ENCODE data around the gene CUL9. TPM values are rescaled to one million over a fixed set of nuclear protein-coding genes. Genes with fewer than 3 reads are reported as not detected.
A peak's percentile ranks its signal among the peaks of the same experiment; 100 is the strongest.

Gene CUL9
- total RNA-seq, 1 donor from 2014 or later, result 70.8 TPM

DNA sequence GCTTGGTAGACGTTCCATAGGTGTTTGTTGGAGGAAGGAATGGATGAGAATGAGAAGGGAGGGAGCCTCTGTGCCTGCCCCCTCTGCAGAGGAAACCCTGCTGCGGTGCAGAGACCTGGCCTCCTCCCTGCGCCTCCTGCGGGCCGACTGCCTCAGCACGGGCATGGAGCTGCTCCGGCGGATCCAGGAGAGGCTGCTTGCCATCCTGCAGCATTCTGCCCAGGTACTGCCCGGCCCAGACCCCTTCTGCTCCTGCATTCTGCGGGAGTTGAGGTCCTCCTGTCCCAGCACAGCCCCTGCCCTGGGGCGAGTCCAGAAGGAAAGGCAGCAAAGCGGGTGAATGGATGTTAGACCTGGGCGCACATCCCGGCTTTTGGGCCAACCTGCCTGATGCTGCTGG, 41.2 kb downstream of the CUL9 start:
- peaks cover 48% of the 10 kb centered on the region for H3K36me3 Mint-ChIP-seq (ENCODE audit: low read depth)
- no peaks in the 10 kb centered on the region for H3K9me3 Mint-ChIP-seq
- DNase-seq (no peak), ATAC-seq (ENCODE audit: low read depth) (no peak)
- POLR2A ChIA-PET, result interaction anchor here (0.8 to 2.5 kb wide), 7 partner anchors 15 to 441 kb away, joined by 3 to 29 read pairs (median 4); partner anchors contain the start of genes BICRAL, CUL9, GTPBP2 and KLC4
- CTCF ChIA-PET, result no interaction called here
- TF ChIP-seq, protein P1, sequence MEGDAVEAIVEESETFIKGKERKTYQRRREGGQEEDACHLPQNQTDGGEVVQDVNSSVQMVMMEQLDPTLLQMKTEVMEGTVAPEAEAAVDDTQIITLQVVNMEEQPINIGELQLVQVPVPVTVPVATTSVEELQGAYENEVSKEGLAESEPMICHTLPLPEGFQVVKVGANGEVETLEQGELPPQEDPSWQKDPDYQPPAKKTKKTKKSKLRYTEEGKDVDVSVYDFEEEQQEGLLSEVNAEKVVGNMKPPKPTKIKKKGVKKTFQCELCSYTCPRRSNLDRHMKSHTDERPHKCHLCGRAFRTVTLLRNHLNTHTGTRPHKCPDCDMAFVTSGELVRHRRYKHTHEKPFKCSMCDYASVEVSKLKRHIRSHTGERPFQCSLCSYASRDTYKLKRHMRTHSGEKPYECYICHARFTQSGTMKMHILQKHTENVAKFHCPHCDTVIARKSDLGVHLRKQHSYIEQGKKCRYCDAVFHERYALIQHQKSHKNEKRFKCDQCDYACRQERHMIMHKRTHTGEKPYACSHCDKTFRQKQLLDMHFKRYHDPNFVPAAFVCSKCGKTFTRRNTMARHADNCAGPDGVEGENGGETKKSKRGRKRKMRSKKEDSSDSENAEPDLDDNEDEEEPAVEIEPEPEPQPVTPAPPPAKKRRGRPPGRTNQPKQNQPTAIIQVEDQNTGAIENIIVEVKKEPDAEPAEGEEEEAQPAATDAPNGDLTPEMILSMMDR (IDR thresholded peaks at IDR 0.05), result no peak
- no peak overlapping the region for H3K4me3 Mint-ChIP-seq
- H3K27me3 Mint-ChIP-seq, result no peaks in the 10 kb centered on the region
- H3K4me1 Mint-ChIP-seq, result peaks cover 53% of the 10 kb centered on the region
- peak overlapping the region; percentile 99 for H3K27ac Mint-ChIP-seq
- intact Hi-C loops (cut with micrococcal nuclease), result loop anchor here (10.0 kb wide), 1 partner anchor 168 kb away; the partner anchor contains the start of genes CUL7, KLC4 and MRPL2

DNA sequence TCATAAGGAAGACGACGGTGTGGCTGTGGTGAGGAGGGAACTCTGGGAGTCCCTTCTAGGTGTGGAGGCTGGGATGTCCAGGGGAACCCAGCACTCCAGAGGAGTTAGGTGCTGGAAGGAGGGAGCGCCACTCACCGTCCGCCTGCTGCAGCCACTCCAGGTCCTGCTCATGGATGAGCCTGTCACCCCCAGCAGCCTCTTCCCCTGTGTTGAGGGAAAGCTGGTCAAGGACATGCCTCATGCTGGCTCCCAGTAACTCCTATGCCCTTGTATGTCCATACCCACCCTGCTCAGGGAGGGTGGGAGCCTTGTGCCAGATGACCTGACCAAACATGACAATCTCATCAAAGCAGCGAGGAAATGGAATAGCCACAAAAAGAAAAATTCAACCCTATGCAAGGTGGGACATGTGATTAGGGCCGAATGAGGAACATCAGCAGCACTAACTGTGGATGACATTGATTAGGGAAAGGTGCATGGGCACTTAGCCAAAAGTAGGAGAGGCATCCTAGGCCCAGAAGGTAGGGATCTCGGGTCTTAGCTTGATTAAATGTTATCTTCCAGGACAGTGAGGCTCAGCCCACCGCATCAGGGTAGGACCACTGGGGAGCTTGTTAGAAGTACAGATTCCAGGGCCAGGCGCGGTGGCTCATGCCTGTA, 44.3 kb downstream of the CUL9 start:
- TF ChIP-seq, protein P1 (IDR thresholded peaks at IDR 0.05), result no peak
- Mint-ChIP-seq H3K27me3 (no peaks in the 10 kb centered on the region), H3K36me3 (ENCODE audit: low read depth) (peaks cover 25% of the 10 kb centered on the region), H3K9me3 (no peaks in the 10 kb centered on the region), H3K4me3 (peak overlapping the region; percentile 19), H3K4me1 (peaks cover 64% of the 10 kb centered on the region), H3K27ac (peak overlapping the region; percentile 99)
- DNase-seq (no peak), ATAC-seq (ENCODE audit: low read depth) (no peak)
- intact Hi-C loops (cut with micrococcal nuclease), result loop anchor here (10.0 kb wide), 1 partner anchor 172 kb away; the partner anchor contains the start of genes CUL7, KLC4 and MRPL2
- ChIA-PET CTCF (no interaction called here), POLR2A (interaction anchor here (0.6 to 1.1 kb wide), 2 partner anchors 212 to 280 kb away, joined by 3 to 4 read pairs; no protein-coding TSS in a partner anchor)

DNA sequence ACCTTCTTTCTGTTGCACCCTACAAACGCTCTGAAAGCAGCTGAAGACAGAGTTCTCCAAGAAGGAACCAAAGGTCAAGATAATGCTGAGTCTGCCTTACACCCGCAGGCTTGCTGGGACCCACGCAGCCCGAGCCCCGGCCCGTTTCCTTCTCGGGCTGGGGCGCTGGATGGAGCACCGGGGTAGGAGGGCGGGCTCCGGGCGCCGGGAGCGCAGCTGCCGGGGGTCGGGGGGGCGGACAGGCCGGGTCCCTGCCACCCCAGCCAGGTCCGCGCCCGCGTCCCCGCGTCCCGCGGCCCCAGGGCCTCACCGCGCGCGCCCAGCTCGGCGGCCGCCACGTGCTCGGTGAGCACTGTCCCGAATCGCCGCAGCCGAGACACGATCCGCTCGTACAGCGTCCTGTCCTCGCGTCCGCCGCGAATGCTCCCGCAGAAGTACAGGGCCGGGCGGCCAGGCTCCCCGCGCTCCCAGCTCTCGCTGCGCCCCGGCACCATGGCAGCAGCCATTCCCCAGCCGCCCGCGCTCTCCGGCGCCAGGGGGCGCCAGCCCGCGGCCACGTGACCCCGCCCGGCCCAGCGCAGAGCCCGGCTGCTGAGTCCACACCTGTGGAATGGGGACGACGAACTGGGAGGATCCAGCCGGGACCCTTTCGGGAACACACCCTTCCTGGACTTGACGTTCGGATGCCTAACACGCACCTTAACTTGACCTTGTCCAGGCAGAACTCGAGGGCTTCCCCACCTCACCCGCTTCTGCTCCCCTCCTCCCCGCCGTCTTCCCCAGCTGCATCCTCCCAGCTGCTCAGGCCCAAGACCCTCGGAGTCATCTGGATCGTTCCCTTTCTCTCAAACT, 47.2 kb downstream of the CUL9 start, which contains the start of gene DNPH1:
DNPH1 (minus strand) TSS at position 531 of the 852 bp plus-strand sequence; CDS start at position 506, 25 bp downstream.
- ATAC-seq (ENCODE audit: low read depth) (peak; percentile 69), DNase-seq (peak; percentile 87)
- TF ChIP-seq, protein P1 (IDR thresholded peaks at IDR 0.05), result peak; percentile 57
- H3K4me1 Mint-ChIP-seq, result peaks cover 39% of the 10 kb centered on the region
- H3K36me3 Mint-ChIP-seq (ENCODE audit: low read depth), result peaks cover 8% of the 10 kb centered on the region
- POLR2A ChIA-PET, result interaction anchor here (0.5 to 2.0 kb wide), 15 partner anchors 9 to 483 kb away, joined by 3 to 17 read pairs (median 4); partner anchors contain the start of genes CUL9, TJAP1 and ZNF318
- no peaks in the 10 kb centered on the region for H3K27me3 Mint-ChIP-seq
- intact Hi-C loops (cut with micrococcal nuclease), result loop anchor here (1.0 to 10.0 kb wide), 3 partner anchors 18 to 277 kb away; partner anchors contain the start of genes CUL7, KLC4 and MRPL2
- peak within 1 kb of the TSS; percentile 75 for H3K27ac Mint-ChIP-seq
- peak within 1 kb of the TSS; percentile 87 for H3K4me3 Mint-ChIP-seq
- CTCF ChIA-PET, result interaction anchor here (0.6 to 2.5 kb wide), 22 partner anchors 9 to 329 kb away, joined by 3 to 8 read pairs (median 4); partner anchors contain the start of genes ABCC10, CRIP3, CUL9 and POLR1C
- no peaks in the 10 kb centered on the region for H3K9me3 Mint-ChIP-seq

DNA sequence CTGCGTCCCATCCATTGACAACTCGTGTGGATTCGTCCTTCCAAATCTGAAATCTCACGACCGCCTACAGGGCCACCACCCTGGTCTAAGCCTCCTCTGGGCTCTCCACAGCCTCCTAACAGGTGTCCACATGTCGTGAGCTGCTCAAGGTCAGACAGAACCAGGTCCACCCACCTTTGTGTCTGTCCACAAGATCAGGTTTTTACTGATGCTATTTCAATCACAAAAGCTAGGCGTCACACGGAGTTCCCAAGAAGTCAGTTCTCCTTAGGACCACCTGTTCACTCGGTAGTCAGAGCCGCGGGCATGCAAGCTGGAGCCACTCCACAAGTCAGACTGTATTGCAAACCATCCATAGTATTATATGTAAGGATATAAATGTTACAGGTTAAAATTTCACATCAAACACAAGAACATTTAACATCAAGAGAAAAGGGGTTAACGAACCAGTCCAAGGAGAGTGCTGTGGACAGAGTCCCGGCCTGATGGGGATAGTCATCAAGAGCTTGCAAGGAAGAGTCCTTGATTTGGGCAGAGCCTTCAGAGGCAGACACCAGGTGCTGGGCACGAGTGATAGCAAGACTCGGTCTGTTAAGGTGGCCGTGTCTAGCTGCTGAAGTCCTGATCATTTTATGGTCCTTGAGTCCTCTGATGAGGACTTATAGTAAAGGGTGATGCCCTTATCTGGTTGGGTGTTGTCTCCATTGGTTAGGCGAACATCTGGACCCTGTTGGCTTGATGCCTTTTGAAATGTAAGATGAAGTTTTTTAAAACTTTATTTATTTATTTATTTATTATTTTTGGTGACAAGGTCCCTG, 48.0 kb downstream of the CUL9 start:
- Mint-ChIP-seq H3K36me3 (ENCODE audit: low read depth) (peaks cover 4% of the 10 kb centered on the region), H3K9me3 (no peaks in the 10 kb centered on the region), H3K4me3 (peak overlapping the region; percentile 86), H3K27ac (peak overlapping the region; percentile 56), H3K4me1 (peaks cover 33% of the 10 kb centered on the region), H3K27me3 (no peaks in the 10 kb centered on the region)
- intact Hi-C loops (cut with micrococcal nuclease), result loop anchor here (1.0 to 10.0 kb wide), 3 partner anchors 17 to 276 kb away; partner anchors contain the start of genes CUL7, KLC4 and MRPL2
- ATAC-seq (ENCODE audit: low read depth), result no peak
- DNase-seq, result no peak
- TF ChIP-seq, protein P1 (IDR thresholded peaks at IDR 0.05), result no peak
- ChIA-PET POLR2A (interaction anchor here (0.7 to 2.0 kb wide), 11 partner anchors 8 to 1514 kb away, joined by 3 to 17 read pairs (median 4); partner anchors contain the start of genes CUL9 and TJAP1), CTCF (interaction anchor here (0.6 to 2.5 kb wide), 16 partner anchors 8 to 330 kb away, joined by 3 to 8 read pairs (median 4); partner anchors contain the start of genes ABCC10, CRIP3, POLR1C and SRF)

Data from activated B cell treated with CpG ODN at 0.5 μM for 24 hours (primary cell).